ENCODE data around the gene KLF15.

KLF15 gene

DNA sequence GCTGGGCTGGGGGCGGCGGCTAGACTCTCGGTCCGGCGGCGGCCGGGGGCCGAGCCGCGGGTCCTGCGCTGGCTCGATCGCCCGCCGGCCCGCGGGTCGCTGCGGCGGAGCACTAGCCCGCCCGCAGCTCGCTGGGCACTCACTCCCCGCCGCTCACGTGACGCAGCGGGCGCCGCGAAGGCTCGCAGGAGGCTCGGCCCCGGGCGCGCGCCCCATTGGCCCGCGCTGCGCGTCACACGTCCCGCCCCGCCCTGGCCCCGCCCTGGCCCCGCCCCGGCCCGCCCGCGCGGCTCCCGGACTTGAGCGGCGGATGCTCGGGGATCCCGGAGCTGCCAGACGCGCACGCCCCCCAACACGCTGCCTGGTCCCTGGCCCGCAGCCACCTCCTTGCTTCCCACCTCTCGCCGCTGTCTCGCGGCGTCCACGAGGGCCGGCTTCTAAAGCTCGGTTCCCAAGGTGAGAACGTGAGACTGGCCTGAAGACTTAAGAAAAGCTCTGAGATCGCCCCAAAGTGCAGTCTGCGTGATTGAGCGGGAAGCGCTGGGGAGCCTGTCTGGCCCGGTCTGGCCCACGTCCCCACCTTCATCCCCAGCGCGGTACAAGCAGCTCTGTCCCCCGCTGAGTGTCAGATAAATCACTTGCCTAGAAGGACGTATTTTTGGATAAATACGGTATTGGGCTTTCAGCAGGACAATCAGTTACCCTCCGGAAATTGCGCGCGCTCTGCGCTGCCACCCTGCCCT, at the start of gene KLF15:
KLF15 (minus strand) TSS at position 114 of the 743 bp plus-strand sequence. CDS start 4,486 bp downstream, outside the sequence.
- no peak for FAIRE-seq

DNA sequence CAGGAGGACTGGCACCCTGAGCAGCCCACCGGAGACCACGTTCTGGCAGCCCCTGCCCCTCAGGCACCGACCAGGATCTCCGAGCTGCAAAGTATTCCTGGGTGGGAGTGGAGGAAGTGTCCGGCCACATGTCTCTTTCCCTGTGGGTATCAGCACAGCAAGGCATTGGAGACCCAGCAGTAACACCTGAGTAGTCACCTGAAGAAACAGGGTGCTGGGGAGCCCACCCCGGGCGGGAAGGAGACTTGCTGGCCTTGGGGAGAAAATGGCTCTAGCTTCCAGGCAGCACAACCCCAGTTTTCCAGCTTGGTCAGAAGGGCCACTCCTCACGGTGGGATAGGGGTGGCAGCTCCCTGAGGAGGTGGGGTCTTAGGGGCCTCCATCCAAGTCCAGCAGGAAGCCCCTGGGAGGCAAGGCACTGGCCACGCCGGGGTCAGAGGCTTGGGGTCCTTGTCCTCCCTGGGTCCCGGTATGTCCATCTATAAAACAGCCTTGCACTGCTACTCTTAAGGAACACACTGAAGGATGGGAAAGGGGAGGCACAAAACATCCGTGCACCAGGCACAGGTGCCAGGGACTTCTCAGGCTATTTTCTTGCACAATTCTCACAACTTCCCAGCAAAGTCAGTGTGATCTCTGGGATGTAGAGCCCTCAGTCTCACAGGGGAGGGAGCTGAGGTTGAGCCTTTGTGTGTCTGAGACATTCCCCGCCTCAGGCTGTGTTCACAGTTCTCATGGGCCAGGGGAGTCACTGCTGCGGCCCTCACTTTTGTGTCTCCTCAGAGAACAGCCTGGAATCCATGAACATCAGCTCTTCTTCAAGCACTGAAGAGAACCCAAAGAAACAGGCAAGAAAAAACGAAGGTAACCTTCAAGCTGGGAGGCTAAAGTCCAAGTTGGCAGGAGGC, 49.4 kb upstream of the KLF15 start:
- FAIRE-seq: no peak

DNA sequence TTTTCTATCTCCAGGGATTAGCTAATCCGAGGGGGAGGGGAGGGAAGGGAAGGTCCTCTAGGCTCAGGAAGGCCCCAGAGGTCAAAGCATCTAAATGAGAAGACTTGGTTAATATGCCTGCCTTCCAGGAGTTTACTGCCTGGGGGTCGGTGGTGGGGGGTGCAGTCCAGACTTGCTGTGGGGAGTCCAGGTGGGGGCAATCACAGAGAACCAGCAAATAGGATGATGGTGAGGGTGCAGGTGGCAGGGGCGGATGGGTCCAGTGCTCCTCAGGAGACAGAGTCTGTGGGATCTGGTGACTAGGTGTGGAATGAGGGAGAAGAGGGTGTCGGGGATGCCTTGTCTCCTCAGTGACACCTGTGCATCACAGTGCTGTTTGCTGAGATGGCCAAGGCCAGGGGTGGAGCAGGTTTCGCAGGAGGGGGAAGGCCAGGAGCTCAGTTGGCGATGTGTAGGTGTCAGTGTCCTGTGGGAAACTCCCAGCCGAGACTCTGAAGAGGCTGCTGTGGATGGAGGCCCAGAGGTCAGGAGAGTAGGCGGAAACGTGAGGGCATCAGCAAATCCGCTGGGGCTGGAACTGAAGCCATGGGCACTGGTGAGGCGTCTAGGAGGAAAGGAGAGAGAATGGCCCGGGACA, 45.6 kb upstream of the KLF15 start:
- FAIRE-seq: no peak

DNA sequence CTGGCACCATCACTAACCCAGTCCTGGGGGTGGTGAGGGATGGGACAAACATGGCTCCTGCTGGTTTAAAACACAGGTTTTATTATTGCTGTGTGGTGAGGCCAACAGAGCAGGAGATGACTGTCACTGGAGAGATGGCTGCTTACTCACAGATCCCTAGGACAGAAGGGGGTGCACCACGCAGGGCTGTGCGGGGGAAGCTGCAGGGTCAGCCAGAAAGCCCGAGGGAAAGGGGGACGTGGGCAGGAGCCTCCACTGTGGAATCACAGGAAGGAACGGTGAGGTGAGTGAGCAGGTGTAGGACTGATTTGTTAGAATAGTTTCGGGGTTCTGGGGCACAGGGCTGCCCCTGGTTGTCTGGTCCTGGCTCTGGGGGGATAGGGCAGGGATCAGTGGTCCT, 45.0 kb upstream of the KLF15 start:
- FAIRE-seq: no peak

DNA sequence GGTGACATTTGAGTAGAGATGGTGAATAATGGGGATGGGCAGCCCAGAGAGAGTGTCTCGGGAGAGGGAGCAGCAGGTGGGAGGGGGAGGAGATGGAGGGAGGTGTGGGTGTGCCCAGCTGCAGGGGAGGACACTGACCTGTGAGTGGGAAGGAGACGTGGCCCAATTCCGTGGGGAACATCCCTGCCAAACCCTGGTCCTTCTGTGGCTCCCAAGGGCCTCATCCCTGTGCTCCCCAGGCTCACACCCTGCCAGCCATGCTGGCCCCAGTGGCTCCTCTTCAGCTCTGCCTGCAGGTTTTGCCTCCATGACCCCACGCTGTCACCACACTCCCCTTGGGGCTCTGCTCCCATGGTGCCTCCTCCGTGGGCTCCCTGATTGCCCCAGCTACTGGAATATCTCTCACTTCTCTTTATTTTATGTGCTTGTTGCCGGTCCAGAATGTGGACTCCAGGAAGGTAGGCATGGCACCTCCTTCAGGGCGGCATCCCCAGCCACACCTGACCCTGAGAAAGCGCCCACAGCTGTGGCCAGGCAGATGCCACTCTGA, 44.5 kb upstream of the KLF15 start:
- no peak for FAIRE-seq

DNA sequence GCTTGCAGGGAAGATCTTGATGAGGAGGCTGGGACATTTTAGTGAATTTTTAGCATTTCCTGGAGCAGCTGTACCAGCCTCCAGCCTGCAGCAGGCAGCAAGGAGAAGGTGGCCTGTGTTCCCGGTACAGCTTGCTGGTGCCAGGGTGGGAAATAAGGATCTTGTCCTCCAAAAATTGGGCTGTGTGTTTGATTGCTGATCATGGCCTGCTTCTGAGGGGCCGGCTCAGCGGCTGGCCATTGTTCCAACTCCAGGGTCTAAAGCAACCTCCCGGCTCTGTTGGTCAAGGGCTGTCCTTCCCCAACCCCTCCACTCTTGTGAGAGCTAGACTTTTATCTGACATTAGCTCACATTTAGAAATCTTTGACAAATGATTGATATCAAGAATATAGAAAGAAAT, 42.5 kb upstream of the KLF15 start:
- no peak for FAIRE-seq

DNA sequence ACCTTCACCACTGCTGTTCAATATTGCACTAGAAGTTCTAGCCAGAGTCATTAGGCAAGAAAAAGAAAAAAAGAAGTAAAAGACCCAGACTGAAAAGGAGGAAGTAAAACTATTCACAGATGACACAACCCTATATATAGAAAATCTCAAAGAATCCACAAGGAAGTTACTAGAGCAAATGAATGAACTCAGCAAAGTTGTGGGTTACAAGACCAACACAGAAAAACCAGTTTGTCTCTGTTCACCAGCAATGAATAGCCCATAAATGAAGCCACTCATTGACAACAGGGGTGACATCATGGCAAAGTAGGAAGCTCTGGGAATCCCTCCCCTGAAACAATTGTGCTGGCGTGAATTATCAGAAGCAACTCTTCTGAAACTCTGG, 42.1 kb upstream of the KLF15 start:
- no peak for FAIRE-seq

DNA sequence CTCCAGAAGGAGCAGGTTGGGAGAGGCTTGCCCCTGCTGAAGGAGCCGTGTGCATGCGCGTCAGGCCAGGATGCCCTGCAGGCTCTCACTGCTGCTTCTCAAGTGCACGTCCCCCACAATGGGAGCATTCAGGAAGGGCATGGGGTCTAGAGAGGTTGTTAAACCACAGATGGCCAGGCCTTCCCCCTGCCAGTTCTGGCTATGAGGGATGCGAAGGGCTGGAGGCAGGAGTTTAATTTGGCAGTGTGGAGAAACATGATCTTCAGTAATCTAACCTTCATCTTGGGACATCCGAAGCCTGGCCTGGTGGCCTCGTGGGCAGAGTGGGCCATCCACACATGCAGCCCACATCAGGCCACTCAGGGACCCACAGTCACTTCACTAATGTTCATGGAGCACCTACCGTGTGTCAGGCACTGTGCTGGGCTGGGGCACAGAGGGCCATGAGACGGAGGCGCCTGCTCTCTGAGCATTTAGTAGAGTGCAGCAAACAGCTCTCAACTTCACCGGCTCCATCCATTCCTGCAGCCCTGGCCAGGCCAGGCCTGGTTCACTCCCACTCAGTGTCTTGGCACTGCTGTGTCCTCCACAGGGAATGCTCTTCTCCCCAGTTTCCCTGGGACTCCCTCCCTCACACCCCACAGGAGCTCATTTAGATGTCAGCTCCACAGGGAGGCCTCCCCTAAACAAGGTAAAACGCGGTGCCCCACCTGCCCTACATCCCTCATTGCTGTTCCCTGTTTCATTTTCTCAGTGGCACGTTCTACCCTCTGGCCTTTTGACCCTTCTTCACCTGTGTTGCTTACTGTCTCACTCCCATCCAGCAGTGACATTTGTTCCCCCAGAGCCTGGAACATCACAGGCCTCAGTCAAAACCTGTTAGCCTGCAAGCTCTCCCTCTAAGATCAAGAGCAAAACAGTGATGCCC, 41.5 kb upstream of the KLF15 start:
- no peak for FAIRE-seq

DNA sequence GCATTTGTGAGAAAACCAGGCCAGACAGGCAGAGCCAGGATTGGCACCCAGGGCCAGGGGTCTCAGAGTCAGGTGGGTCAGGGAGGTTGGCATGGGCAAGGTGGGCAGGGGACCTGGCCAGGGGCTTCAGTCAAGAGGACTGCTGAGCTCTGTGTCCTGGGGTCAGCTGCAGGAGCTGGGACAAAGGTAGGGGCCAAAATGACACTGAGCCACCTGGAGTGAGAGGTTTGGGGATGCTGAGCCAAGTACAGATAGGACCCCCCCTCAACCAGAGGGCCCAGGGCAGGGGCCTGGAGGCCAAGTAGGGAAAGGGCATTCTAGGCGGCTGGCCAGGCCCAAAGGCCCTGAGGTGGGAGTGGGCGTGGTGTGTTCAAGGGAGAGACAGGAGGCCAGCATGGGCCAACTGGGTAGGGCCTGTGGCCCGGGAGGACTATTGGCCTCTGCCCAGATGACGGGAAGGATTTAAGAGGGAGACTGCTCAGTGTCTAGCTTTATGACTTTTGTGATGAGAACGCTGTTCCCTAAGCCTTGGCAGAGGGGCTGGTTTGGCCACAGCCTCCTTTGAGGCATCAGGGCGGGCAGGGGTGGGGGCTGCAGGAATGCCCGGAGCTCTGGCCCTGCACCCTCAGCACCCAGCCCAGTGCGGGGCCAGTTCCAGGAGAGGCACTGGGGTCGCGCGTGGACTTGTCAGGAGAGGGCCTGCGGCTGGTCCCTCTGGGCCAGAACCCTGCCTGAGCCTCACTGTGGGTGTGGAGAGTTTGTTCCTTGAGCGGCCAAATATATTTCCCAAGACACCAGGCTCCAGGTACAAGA, 40.6 kb upstream of the KLF15 start:
- FAIRE-seq: no peak

DNA sequence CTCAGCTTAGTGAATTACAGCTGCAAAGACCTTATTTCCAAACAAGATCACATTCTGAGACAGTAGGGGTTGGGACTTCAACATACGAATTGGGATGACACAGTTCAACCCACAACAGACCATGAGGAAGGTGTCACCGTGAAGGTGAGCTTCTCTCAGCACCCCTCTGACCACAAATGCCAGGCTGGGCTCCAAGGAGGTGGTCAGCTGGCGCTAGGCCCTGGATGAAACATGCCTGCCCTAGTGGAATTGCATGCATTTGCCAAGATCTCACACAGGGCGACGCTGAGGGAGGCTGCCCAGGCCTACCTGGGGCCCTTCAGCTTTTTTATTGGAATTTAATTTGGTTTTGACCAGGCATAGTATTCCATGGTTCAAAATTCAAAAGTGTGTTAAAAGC, 39.3 kb upstream of the KLF15 start:
- FAIRE-seq: no peak

DNA sequence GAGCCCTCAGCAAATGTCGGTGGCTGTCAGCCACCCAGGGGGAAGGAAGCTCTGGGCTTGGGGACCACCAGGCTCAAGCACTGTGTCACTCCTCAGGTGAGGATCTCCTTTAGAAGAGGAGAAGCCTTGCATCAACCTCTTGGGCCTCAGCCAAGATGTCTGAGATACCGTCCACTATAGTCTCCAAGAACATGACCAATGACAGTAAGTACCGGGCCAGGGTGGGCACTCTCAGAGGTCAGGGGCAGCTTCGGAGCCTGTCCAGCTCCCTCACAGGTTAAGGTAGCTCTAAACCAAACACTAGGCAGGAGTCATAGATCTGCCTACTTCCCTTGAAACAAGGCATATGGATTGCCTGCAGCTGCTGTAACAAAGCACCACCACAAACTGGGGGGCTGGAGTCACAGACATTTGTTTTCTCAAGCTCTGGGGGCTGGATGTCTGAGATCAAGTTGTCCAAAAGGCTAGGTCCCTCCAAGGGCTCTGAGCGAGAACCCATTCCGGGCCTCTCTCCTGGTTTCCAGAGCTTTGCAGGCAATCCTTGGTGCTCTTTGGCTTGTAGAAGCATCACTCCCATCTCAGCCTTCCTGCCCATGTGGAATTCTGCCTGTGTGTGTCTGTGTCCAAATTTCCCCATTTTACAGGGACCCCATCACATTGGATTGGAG, 38.8 kb upstream of the KLF15 start:
- FAIRE-seq: no peak

DNA sequence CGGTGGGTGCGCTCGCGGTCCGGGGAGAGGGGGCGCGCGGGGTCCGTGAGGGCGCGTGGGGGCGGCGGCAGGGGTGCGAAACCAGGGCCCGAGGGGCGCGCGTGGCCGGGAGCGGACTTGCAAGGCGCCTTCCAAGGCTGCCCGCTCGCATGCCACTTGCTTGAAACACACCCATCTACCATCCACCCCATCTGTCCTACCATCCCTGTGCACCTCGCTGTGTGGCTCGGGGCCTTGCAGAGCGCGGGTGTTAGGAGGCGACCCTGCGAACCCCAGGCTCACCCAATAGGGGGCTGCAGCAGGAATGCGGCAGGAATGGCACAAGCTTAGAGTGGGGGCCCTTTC, 37.7 kb upstream of the KLF15 start:
- FAIRE-seq: no peak

DNA sequence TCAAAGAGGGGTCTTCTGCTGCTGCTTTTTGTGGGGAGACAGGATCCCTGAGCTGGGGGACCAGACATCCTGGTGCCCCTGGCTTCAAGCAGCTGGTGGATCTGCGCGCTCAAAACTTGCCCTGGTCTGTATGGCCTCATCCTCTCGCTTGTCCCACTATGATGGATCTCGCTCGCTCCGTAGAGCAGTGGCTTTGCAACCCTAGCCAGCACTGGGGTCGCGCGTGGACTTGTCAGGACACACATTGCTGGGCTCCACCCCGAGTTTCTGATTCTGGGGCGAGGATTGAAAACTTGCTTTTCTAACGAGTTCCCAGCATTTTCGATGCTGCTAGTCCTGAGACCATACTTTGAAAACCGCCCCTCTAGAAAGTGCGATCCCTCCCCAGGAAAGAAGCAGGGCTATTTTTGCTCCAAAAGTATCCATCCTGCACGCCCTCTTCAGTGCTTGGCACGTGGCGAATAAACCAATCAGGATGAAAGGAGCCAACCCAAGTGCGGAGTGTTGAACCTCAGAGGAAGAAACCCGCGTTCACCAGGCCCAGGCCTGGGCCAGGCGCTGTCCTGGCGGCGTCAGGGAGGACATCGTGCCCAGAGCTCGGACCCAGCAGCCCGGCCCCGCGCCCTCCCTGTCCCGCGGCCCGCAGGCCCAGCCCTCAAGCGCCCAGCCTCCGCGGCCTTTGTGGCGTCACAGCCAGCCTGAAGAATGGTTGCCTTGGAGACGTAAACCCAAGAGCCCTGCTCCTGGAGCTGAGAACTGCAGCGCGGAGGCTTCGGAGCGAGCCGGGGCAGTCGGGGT, 37.2 kb upstream of the KLF15 start, which contains the start of gene CFAP100:
CFAP100 (plus strand) TSS at position 731 of the 798 bp plus-strand sequence. CDS start 1,092 bp downstream, outside the sequence.
- FAIRE-seq: no peak

DNA sequence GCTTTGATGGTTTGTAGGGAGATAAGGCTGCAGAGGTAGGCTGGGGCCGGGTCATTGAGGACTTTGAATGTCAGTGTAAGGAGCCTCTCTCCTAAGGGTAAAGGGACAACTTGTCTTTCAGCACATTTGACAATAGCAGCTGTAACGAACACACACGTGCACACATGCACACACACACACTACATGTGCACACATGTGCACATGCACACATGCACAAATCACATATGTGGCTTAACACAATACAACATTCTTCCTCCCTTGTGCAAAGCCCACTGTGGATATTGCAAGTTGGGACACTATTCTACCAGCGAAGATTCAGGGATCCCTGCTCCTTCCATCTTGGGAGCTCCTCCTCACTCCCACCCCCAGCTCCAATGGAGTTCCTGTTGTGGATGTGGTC, 36.4 kb upstream of the KLF15 start:
- no peak for FAIRE-seq

DNA sequence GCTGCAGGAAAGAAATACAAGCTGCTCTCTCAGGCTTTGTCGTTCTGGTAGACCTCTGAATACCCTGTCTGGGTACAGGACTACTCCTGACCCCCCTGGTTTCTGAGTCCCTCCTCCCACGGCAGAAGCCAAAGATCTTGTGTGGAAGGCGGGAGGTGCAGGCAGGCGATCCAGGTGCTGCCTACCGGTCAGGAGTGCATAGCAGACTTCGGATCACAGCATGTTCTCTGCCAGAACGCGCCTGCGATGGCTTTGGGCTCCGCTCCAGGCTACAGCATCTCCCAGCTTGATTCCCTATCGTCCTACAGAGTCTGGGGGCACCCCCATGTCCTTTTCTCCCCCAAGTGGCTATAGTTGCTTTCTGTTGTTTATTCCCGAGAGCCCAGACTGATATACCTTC, 35.0 kb upstream of the KLF15 start:
- FAIRE-seq: no peak

DNA sequence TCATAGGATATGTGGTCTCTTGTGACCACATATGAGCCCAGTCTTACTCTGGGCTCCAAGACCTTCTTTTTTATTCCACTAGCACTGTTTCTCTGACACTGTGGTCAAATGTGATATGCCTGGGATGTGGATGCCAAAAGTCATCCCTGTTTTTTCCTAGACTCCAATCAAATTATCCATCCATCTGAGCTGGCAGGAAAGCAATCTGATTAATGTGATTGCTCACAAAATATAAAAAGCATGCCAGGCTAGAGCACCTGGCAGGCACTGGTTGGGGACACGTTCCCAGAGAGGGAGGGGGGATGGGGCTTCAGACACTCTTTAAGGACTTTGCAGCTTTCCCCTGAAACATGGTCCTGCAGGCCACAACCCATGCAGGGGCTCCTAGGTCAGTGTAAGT, 34.4 kb upstream of the KLF15 start:
- FAIRE-seq: no peak

DNA sequence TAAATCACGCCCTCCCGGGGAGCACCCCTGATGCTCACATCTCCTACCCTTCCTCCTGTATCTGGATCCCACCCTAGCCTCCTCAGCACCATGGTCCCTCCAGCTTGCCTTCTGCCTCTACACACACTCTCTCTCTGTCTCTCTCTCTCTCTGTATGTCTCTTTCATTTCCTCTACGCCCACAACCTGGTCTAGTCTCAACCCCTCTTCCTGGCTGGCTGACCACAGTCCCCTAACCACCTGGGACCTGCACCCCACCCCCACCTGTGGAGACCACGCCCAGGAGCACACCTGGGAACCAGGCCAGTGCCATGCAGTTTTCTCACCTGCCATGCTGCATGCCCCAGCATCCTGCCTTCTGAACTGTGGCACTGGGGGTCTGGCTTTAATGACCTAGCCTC, 33.5 kb upstream of the KLF15 start:
- FAIRE-seq: no peak

DNA sequence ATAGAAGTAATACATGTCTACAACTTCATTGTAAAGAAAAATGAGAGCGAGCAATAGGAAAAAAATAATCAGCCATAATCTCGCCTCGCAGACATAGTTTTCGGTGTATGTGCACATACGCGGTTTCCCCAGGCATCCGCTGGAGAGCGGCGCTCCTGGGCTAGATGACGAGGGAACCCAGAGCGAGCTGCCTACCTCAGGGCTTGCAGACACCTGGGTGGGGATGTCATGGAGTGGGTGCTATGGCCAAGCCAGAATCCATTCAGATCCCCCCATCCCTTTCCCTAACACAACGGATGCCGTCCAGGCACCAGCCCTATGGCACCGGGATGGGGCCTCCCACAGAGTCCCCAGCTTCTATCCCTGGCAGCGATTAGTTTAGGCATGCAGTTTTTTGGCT, 33.0 kb upstream of the KLF15 start:
- FAIRE-seq: no peak

DNA sequence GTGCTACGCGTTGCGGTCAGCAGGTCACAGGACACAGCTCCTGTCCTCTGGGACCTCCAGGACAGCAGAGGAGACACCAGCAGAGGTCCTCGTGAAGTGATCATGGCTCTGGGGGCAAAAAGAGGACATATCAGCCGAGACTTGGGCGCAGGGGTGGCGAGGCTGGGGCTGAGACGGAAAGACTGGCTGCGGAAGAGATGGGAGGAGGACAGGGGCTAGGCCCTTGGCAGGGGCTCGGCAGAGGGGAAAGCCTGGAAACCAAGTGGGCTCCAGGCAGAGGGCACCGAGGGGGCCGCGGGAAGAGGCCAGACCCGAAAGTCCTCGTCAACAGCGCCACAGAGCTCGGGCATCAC, 32.6 kb upstream of the KLF15 start:
- no peak for FAIRE-seq

Data from TTC549 (cell line).